Neuronal stem cell (in vitro differentiated cells): ENCODE measurements around the gene C21orf58.
"Not testable (repeated sequence)": the region's sequence is repeated elsewhere in the genome, so short reads cannot be mapped to it uniquely, and the experiment has no call there.

Experiments used
- DNase-seq: peaks from one replicate; pipeline ENCODE4 v3.0.0-alpha.2; 2013; ENCODE audit warnings: low spot score
- H2AFZ ChIP-seq: one replicate; pipeline ENCODE4 v1.6.1; 2013; ENCODE audit warnings: mild to moderate bottlenecking, low read length, inconsistent platforms
- H2AK5ac ChIP-seq: 2 replicates; pipeline ENCODE4 v1.6.1; 2013; ENCODE audit warnings: low read depth, mild to moderate bottlenecking, inconsistent platforms, low read length, moderate library complexity, mixed read lengths
- H2BK120ac ChIP-seq: 2 replicates; pipeline ENCODE4 v1.6.1; 2013; ENCODE audit warnings: low read depth, mild to moderate bottlenecking, inconsistent platforms, low read length, moderate library complexity, mixed read lengths
- H2BK12ac ChIP-seq: one replicate; pipeline ENCODE4 v1.6.1; 2013; ENCODE audit warnings: low read length, inconsistent platforms
- H2BK15ac ChIP-seq: 2 replicates; pipeline ENCODE4 v1.6.1; 2013; ENCODE audit warnings: mild to moderate bottlenecking, low read length, inconsistent platforms, mixed read lengths
- H2BK5ac ChIP-seq: one replicate; pipeline ENCODE4 v1.6.1; 2013; ENCODE audit warnings: inconsistent platforms, mild to moderate bottlenecking, low read length, moderate library complexity
- H3K14ac ChIP-seq: one replicate; pipeline ENCODE4 v1.6.1; 2013; ENCODE audit warnings: low read length, inconsistent platforms
- H3K18ac ChIP-seq: 2 replicates; pipeline ENCODE4 v1.6.1; 2013; ENCODE audit warnings: low read length, inconsistent platforms
- H3K23ac ChIP-seq: 2 replicates; pipeline ENCODE4 v1.6.1; 2013; ENCODE audit warnings: low read depth, mild to moderate bottlenecking, mixed read lengths, low read length, inconsistent platforms; ENCODE audit not compliant: poor library complexity
- H3K27ac ChIP-seq: replicated peaks from 3 replicates; pipeline ENCODE4 v1.5.1; 2013; ENCODE audit warnings: low read length, inconsistent platforms
- H3K27me3 ChIP-seq, 3 experiments: 2 replicates each; pipeline ENCODE4 v1.6.1; 2013; ENCODE audit warnings: low read length in 3 of 3, mild to moderate bottlenecking in 2 of 3, inconsistent platforms in 1 of 3, low read depth in 1 of 3, mixed read lengths in 1 of 3, moderate library complexity in 1 of 3; ENCODE audit not compliant: control insufficient read depth in 3 of 3, insufficient read depth in 3 of 3
- H3K36me3 ChIP-seq, 2 donors: replicated peaks in 1 of 2; 2 replicates each; pipeline ENCODE4 v1.6.1; 2013; ENCODE audit warnings: low read length in 2 of 2; ENCODE audit not compliant: control insufficient read depth in 2 of 2, insufficient read depth in 2 of 2
- H3K4ac ChIP-seq: 2 replicates; pipeline ENCODE4 v1.6.1; 2013; ENCODE audit warnings: inconsistent platforms, mild to moderate bottlenecking, low read length, moderate library complexity
- H3K4me1 ChIP-seq, 2 donors: 1 replicate in 1 of 2; 2 replicates in 1 of 2; pipeline ENCODE4 v1.6.1; 2013; ENCODE audit warnings: low read length in 2 of 2, low read depth in 1 of 2; ENCODE audit not compliant: control insufficient read depth in 2 of 2, insufficient read depth in 1 of 2
- H3K4me2 ChIP-seq: one replicate; pipeline ENCODE4 v1.6.1; 2013; ENCODE audit warnings: mild to moderate bottlenecking, low read length, inconsistent platforms; ENCODE audit not compliant: insufficient read depth, poor library complexity, severe bottlenecking
- H3K4me3 ChIP-seq, 2 donors: 2 replicates each; pipeline ENCODE4 v1.5.1; 2013; ENCODE audit warnings: low read length in 2 of 2, mild to moderate bottlenecking in 2 of 2, inconsistent platforms in 1 of 2, moderate library complexity in 1 of 2
- H3K79me1 ChIP-seq: one replicate; pipeline ENCODE4 v1.6.1; 2013; ENCODE audit warnings: low read depth, mild to moderate bottlenecking, inconsistent platforms, low read length, moderate library complexity
- H3K9ac ChIP-seq: one replicate; pipeline ENCODE4 v1.6.1; 2013; ENCODE audit warnings: mild to moderate bottlenecking, low read depth, low read length, inconsistent platforms; ENCODE audit not compliant: poor library complexity
- H3K9me3 ChIP-seq, 2 donors: replicated peaks in 1 of 2; 2 replicates each; pipeline versions ENCODE3 to v1.6.1; 2013; ENCODE audit warnings: low read length in 2 of 2, mild to moderate bottlenecking in 2 of 2, inconsistent platforms in 1 of 2, low read depth in 1 of 2, mixed read lengths in 1 of 2, moderate library complexity in 1 of 2; ENCODE audit not compliant: control insufficient read depth in 2 of 2, insufficient read depth in 1 of 2
- H4K8ac ChIP-seq: one replicate; pipeline ENCODE4 v1.6.1; 2013; ENCODE audit warnings: low read depth, mild to moderate bottlenecking, inconsistent platforms, low read length, moderate library complexity
- H4K91ac ChIP-seq: one replicate; pipeline ENCODE4 v1.6.1; 2013; ENCODE audit warnings: low read length, low read depth, mild to moderate bottlenecking, inconsistent platforms; ENCODE audit not compliant: poor library complexity
- WGBS, 2 donors: extraction: QIAGEN DNeasy Blood & Tissue Kit; methylation state at CpG; one replicate each; pipeline ENCODE4 v1.1.7; 2013; ENCODE audit warnings: missing lambda C conversion rate in 2 of 2, mixed read lengths in 1 of 2; ENCODE audit not compliant: insufficient read length in 2 of 2, insufficient replicate concordance in 1 of 2; ENCODE audit errors: extremely low coverage in 2 of 2; 5-methylcytosine and 5-hydroxymethylcytosine counted together

The C21orf58 gene

DNA sequence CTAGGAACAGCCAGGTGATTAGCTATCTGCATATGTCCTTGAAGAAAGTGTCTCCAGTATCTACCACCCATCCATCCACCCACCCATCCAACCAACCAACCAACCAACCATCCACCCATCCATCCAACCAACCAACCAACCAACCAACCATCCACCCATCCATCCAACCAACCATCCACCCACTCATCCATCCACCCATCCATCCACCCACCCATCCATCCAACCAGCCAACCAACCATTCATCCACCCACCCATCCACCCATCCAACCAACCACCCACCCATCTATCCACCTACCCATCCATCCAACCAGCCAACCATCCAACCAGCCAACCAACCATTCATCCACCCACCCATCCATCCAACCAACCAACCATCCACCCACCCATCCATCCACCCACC, 12.1 kb downstream of the C21orf58 start:
- H2BK5ac ChIP-seq = no peak overlapping the region
- no peak overlapping the region for H2AFZ ChIP-seq

DNA sequence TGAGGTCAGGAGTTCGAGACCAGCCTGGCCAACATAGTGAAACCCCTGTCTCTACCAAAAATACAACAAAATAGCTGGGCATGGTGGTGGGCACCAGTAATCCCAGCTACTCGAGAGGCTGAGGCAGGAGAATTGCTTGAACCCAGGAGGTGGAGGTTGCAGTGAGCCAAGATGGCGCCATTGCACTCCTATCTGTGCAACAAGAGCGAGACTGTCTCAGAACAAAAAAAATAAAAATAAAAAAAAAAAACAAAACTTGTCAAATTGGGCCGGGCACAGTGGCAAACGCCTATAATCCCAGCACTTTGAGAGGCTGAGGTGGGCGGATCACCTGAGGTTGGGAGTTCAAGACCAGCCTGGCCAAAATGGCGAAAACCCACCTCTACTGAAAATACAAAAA, 13.4 kb downstream of the C21orf58 start:
- H2BK15ac ChIP-seq, H3K18ac ChIP-seq, H3K9ac ChIP-seq, H2AFZ ChIP-seq, H3K4ac ChIP-seq, H3K9me3 ChIP-seq, H4K8ac ChIP-seq, H3K4me3 ChIP-seq, DNase-seq, H3K14ac ChIP-seq, H3K27me3 ChIP-seq, H2BK120ac ChIP-seq, H4K91ac ChIP-seq, H2BK5ac ChIP-seq, H2AK5ac ChIP-seq, H3K79me1 ChIP-seq, H3K27ac ChIP-seq, H3K4me1 ChIP-seq, H2BK12ac ChIP-seq, H3K4me2 ChIP-seq, H3K23ac ChIP-seq: not testable (repeated sequence)
- H3K36me3 ChIP-seq = peaks cover 41 to 89% of the 10 kb centered on the region in 2 donors
- no CpG with 5 or more reads among the region's 8 CpGs for WGBS, 2 donors

More for the DNA sequence above, 12.1 kb downstream of the C21orf58 start:
- no peak overlapping the region for H3K4me3 ChIP-seq
- H3K14ac ChIP-seq = no peak overlapping the region
- H3K23ac ChIP-seq = no peak overlapping the region
- peaks cover 2% of the 10 kb centered on the region for H3K79me1 ChIP-seq
- no peaks in the 10 kb centered on the region for H3K27me3 ChIP-seq
- no peak overlapping the region for H2BK12ac ChIP-seq
- no peaks in the 10 kb centered on the region for H3K4me1 ChIP-seq
- no peak for DNase-seq
- no peak overlapping the region for H3K18ac ChIP-seq
- H2BK120ac ChIP-seq = no peak overlapping the region
- no peaks in the 10 kb centered on the region for H3K9me3 ChIP-seq
- peaks cover 45 to 93% of the 10 kb centered on the region in 2 donors for H3K36me3 ChIP-seq
- H3K4me2 ChIP-seq = no peak overlapping the region
- H3K9ac ChIP-seq = no peak overlapping the region
- no peak overlapping the region for H4K91ac ChIP-seq
- no peak overlapping the region for H4K8ac ChIP-seq
- no peak overlapping the region for H2AK5ac ChIP-seq
- H3K4ac ChIP-seq = no peak overlapping the region
- no peak overlapping the region for H2BK15ac ChIP-seq
- no peak overlapping the region for H3K27ac ChIP-seq

DNA sequence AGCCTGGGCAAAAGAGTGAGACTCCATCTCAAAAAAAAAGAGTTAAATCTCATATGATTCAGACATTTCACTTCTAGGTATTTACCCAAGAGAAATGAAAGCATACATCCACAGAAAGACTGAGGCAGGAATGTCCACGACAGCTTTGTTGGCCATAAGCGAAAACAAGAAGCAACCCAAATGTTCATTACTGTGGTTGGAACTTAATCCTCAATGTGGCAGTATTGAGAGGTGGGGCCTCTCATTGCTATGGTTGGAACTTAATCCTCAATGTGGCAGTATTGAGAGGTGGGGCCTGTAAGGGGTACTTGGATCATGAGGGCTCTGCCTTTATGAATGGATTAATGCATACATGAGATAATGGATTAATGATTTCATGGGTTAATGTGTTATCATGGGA, 15.2 kb downstream of the C21orf58 start:
- Histone ChIP-seq H3K27me3 (no peaks in the 10 kb centered on the region), H3K27ac (no peak overlapping the region), H3K4me3 (no peak overlapping the region), H2AK5ac (no peak overlapping the region), H2AFZ (no peak overlapping the region), H2BK120ac (no peak overlapping the region), H2BK12ac (no peak overlapping the region), H3K18ac (no peak overlapping the region), H2BK15ac (no peak overlapping the region), H3K23ac (no peak overlapping the region), H3K4me1 (no peaks in the 10 kb centered on the region), H3K79me1 (peaks cover 2% of the 10 kb centered on the region), H4K8ac (no peak overlapping the region), H3K36me3 (peaks cover 33 to 86% of the 10 kb centered on the region in 2 donors), H3K4ac (no peak overlapping the region), H3K9ac (no peak overlapping the region), H3K4me2 (no peak overlapping the region), H3K14ac (no peak overlapping the region), H2BK5ac (no peak overlapping the region), H4K91ac (no peak overlapping the region), H3K9me3 (no peaks in the 10 kb centered on the region)
- WGBS, 2 donors = no CpG with 5 or more reads among the region's 2 CpGs
- no peak for DNase-seq

DNA sequence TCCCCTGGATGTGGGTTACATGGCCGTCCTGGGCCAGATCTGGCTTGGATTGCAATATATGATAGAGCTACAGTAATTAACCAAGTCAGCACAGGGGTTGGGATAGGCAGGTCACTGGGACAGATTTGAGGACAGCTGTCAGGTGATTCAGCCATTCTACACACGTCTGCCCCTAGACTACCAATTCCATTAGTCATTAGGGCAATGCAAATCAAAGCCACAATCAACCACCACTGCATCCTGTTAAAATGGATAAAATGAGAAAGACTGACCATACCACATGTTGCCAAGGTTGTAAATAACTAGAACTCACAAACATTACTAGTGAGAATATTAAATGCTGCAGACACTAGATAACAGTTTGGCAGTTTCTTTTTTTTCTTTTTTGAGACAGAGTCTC, 16.0 kb downstream of the C21orf58 start:
- H3K27me3 ChIP-seq = no peaks in the 10 kb centered on the region
- no peak overlapping the region for H2BK5ac ChIP-seq
- no CpG with 5 or more reads among the region's 2 CpGs for WGBS, 2 donors
- H3K14ac ChIP-seq = no peak overlapping the region
- H3K23ac ChIP-seq = no peak overlapping the region
- no peak overlapping the region for H3K27ac ChIP-seq
- H3K4me2 ChIP-seq = no peak overlapping the region
- H4K8ac ChIP-seq = no peak overlapping the region
- no peak overlapping the region for H3K4ac ChIP-seq
- H2BK12ac ChIP-seq = no peak overlapping the region
- no peak overlapping the region for H2BK120ac ChIP-seq
- peaks cover 28 to 83% of the 10 kb centered on the region in 2 donors for H3K36me3 ChIP-seq
- H4K91ac ChIP-seq = no peak overlapping the region
- H3K4me3 ChIP-seq = no peak overlapping the region
- no peaks in the 10 kb centered on the region for H3K9me3 ChIP-seq
- no peak overlapping the region for H3K9ac ChIP-seq
- H2AK5ac ChIP-seq = no peak overlapping the region
- no peaks in the 10 kb centered on the region for H3K79me1 ChIP-seq
- H2BK15ac ChIP-seq = no peak overlapping the region
- no peaks in the 10 kb centered on the region for H3K4me1 ChIP-seq
- no peak for DNase-seq
- no peak overlapping the region for H2AFZ ChIP-seq
- H3K18ac ChIP-seq = no peak overlapping the region
